ENCODE data around the gene THAP6. TPM values are rescaled to one million over a fixed set of nuclear protein-coding genes. Genes with fewer than 3 reads are reported as not detected.

THAP6 gene
- total and polyA plus RNA-seq, 2 of the 8 experiments (the other 6 are each of a cell fraction or from before 2014, with no cell fraction given), result 3.3 to 9.7 TPM

DNA sequence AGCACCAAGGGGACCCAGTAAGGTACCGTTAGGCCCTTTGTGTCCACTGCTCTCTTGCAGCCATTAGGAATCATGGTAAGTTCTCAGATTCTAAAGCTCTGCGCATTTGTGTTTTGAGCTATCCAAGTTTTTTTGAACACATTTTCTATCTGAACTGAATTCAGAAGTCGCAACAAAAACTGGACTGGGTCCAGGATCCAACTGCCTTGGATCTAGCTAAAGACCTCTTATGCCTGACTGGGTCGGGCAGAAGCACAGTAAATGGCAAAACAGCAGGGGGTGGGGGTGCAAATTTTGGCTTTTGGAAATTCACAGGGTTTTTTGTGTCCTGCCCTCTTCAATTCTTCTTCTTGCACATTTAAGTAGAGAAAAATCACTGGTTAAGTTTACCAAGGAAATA lies 30.1 kb upstream of the THAP6 start:
- H2BK12ac ChIP-seq (ENCODE audit: low read depth, low read length), result no peak overlapping the region
- no peak overlapping the region for H2BK20ac ChIP-seq (ENCODE audit: low read length)
- H4K5ac ChIP-seq (ENCODE audit: insufficient read length, low read depth, low read length), result no peak overlapping the region

More for the DNA sequence above, 30.1 kb upstream of the THAP6 start:
- TF ChIP-seq SP4 (IDR thresholded peaks at IDR 0.05; ENCODE audit: low read length) (no peak), BRCA1 (IDR thresholded peaks at IDR 0.05; ENCODE audit: low read depth, low read length) (no peak), RFX5 (IDR thresholded peaks at IDR 0.05; ENCODE audit: borderline replicate concordance, low read depth, low read length) (no peak), CBX8 (IDR thresholded peaks at IDR 0.05; ENCODE audit: borderline replicate concordance, low read depth, low read length) (no peak), SRF (IDR thresholded peaks at IDR 0.05; ENCODE audit: low read depth, low read length) (no peak), GABPA (IDR thresholded peaks at IDR 0.05; ENCODE audit: borderline replicate concordance, insufficient read depth, low read length) (no peak), CHD2 (IDR thresholded peaks at IDR 0.05; ENCODE audit: low read length) (no peak)
- ChIA-PET POLR2A (ENCODE audit: partially characterized antibody) (no interaction called here), CTCF (ENCODE audit: partially characterized antibody) (interaction anchor here (0.6 kb wide), 1 partner anchor 364 kb away, joined by 4 read pairs; no protein-coding TSS in a partner anchor)
- Histone ChIP-seq H3K23ac (ENCODE audit: insufficient read length) (no peak overlapping the region), H3K18ac (ENCODE audit: extremely low read depth, low read length) (no peak overlapping the region), H4K8ac (ENCODE audit: extremely low read depth, insufficient read depth, low read length) (no peak overlapping the region), H4K20me1 (replicated peaks in 1 of 2; ENCODE audit: control insufficient read depth in 1 of 2, insufficient read depth in 2 of 2, low read length in 2 of 2) (no peaks in the 10 kb centered on the region), H3K9me3 (ENCODE audit: insufficient read depth in 2 of 2, low read depth in 1 of 2, low read length in 1 of 2) (no peaks in the 10 kb centered on the region), H3K14ac (ENCODE audit: insufficient read length) (no peak overlapping the region), H3K79me1 (ENCODE audit: low read depth, low read length) (no peaks in the 10 kb centered on the region), H3K4me2 (ENCODE audit: insufficient read depth in 1 of 2, low read depth in 2 of 2, low read length in 2 of 2) (no peak overlapping the region), H2AK5ac (ENCODE audit: low read depth, low read length) (no peak overlapping the region), H2BK120ac (replicated peaks; ENCODE audit: low read depth, low read length) (no peak overlapping the region), H2BK15ac (ENCODE audit: low read length) (no peak overlapping the region), H3K4me1 (replicated peaks in 1 of 4; ENCODE audit: control insufficient read depth in 3 of 4, insufficient read depth in 4 of 4, low read length in 3 of 4) (0 out of 7 replicates have a peak, but pooled peaks cover 0 to 3% (median 0%) of the 10 kb centered on the region in 4 experiments), H4K91ac (replicated peaks; ENCODE audit: insufficient read length, low read length) (no peak overlapping the region), H3K56ac (replicated peaks; ENCODE audit: insufficient read length, low read depth, low read length) (no peak overlapping the region), H3K79me2 (ENCODE audit: control insufficient read depth in 1 of 2, insufficient read depth in 2 of 2, low read length in 2 of 2) (no peaks in the 10 kb centered on the region), H3K36me3 (ENCODE audit: control insufficient read depth in 2 of 4, insufficient read depth in 4 of 4, low read length in 3 of 4) (peaks cover 0 to 35% (median 8%) of the 10 kb centered on the region in 4 experiments; a peak in 7 of 8 replicates), H3K23me2 (ENCODE audit: low read depth, low read length) (no peaks in the 10 kb centered on the region), H2AFZ (ENCODE audit: low read length) (no peak overlapping the region), H3K9ac (replicated peaks in 1 of 4; ENCODE audit: extremely low read depth in 1 of 4, low read depth in 3 of 4, low read length in 3 of 4) (no peak overlapping the region), H3K27ac (ENCODE audit: low read depth, low read length) (no peak overlapping the region), H2BK5ac (ENCODE audit: low read depth, low read length) (no peak overlapping the region), H3K27me3 (replicated peaks in 1 of 4; ENCODE audit: control insufficient read depth in 3 of 4, extremely low read depth in 1 of 4, insufficient read depth in 3 of 4, low read length in 3 of 4) (no peaks in the 10 kb centered on the region), H3K4me3 (ENCODE audit: extremely low read depth in 1 of 4, insufficient read depth in 2 of 4, low read depth in 3 of 4, low read length in 4 of 4) (no peak overlapping the region), H3K4ac (replicated peaks; ENCODE audit: insufficient read length, low read depth, low read length) (no peak overlapping the region)
- WGBS, 2 experiments (ENCODE audit: extremely low coverage in 1 of 2, insufficient coverage in 1 of 2, insufficient read length in 1 of 2, insufficient replicate concordance in 2 of 2, low coverage in 1 of 2, low lambda C conversion rate in 2 of 2, missing lambda C conversion rate in 1 of 2), result 73% methylated on average over 4 of the region's 4 CpGs; no CpG with 5 or more reads in 1 of the 2 experiments
- FAIRE-seq (no peak), DNase-seq (ENCODE audit: low read depth in 1 of 2, low spot score in 2 of 2) (no peak)
